Skeletal muscle tissue (tissue), 4 donors: ENCODE measurements around the gene FOXS1. TPM values are rescaled to one million over a fixed set of nuclear protein-coding genes. Genes with fewer than 3 reads are reported as not detected.
A peak's percentile ranks its signal among the peaks of the same experiment; 100 is the strongest.
"Not testable (repeated sequence)": the region's sequence is repeated elsewhere in the genome, so short reads cannot be mapped to it uniquely, and the experiment has no call there.

Source experiments
- H3K27ac ChIP-seq: one replicate; pipeline ENCODE4 v1.7.0; 2013; ENCODE audit warnings: mild to moderate bottlenecking, low read depth, low read length, inconsistent platforms
- H3K27me3 ChIP-seq, 3 donors: one replicate each; pipeline ENCODE4 v1.7.0; 2013; ENCODE audit warnings: low read length in 3 of 3; ENCODE audit not compliant: control insufficient read depth in 3 of 3, insufficient read depth in 3 of 3
- H3K36me3 ChIP-seq, 3 donors: one replicate each; pipeline ENCODE4 v1.7.0; 2013; ENCODE audit warnings: low read length in 3 of 3; ENCODE audit not compliant: control insufficient read depth in 3 of 3, insufficient read depth in 3 of 3
- H3K4me1 ChIP-seq, 3 donors: one replicate each; pipeline ENCODE4 v1.7.0; 2013; ENCODE audit warnings: low read length in 3 of 3, mild to moderate bottlenecking in 3 of 3; ENCODE audit not compliant: control insufficient read depth in 3 of 3, insufficient read depth in 3 of 3
- H3K4me3 ChIP-seq, 3 donors: one replicate each; pipeline ENCODE4 v1.7.0; 2013; ENCODE audit warnings: low read length in 3 of 3
- H3K9ac ChIP-seq, 3 donors: one replicate each; pipeline ENCODE4 v1.7.0; 2013; ENCODE audit warnings: low read length in 3 of 3, mild to moderate bottlenecking in 3 of 3, moderate library complexity in 2 of 3, low read depth in 1 of 3
- H3K9me3 ChIP-seq, 3 donors: one replicate each; pipeline ENCODE4 v1.7.0; 2013; ENCODE audit warnings: low read length in 3 of 3; ENCODE audit not compliant: control insufficient read depth in 3 of 3
- total RNA-seq: library from RNA; depleted of rRNA; stranded (reverse); fragments of >200 nt; gene quantifications from one replicate; pipeline ENCODE4 v1.2.3, GENCODE V29; 2014
- donor health status: Osteomylitis.

Gene FOXS1
- total RNA-seq, 1 donor from 2014 or later, result 3.1 TPM

GRCh38 chr20:31817461-31817860 is 27.9 kb downstream of the FOXS1 start:
- H3K4me3 ChIP-seq, result no peak overlapping the region
- peaks cover 0 to 16% (median 0%) of the 10 kb centered on the region in 3 donors for H3K36me3 ChIP-seq
- H3K4me1 ChIP-seq, result peaks cover 55 to 87% (median 59%) of the 10 kb centered on the region in 3 donors
- no peaks in the 10 kb centered on the region for H3K9me3 ChIP-seq
- H3K27me3 ChIP-seq, result no peaks in the 10 kb centered on the region
- H3K9ac ChIP-seq, result no peak overlapping the region
- H3K27ac ChIP-seq, result no peak overlapping the region

DNA sequence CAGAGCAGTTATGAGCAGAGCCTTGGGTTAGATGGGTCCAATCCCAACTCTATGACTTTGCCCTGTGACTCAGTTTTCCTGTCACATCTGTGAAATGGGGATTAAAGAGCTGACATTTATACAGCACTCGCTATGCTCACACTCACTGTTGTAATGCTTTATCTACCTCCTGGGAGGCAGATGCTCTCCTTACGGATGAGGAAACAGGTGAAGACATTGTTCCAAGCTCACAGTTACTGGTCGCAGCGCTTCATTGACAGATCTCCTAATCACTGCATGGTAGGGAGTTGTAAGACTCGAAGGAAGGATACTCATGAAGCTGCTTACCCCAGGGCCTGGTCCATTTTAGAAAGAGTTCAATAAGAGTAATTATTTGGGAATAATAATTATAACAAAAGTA is 29.2 kb downstream of the FOXS1 start:
- peak overlapping the region in 1 of 3 donors; percentile 85 for H3K9ac ChIP-seq
- peaks cover 0 to 14% (median 0%) of the 10 kb centered on the region in 3 donors for H3K36me3 ChIP-seq
- H3K27ac ChIP-seq, result peak overlapping the region; percentile 91
- H3K9me3 ChIP-seq, result no peaks in the 10 kb centered on the region
- no peaks in the 10 kb centered on the region for H3K27me3 ChIP-seq
- peaks cover 64 to 91% (median 67%) of the 10 kb centered on the region in 3 donors for H3K4me1 ChIP-seq
- peak overlapping the region in 1 of 3 donors; percentile 63 for H3K4me3 ChIP-seq

GRCh38 chr20:31815408-31816188 is 29.8 kb downstream of the FOXS1 start:
- Histone ChIP-seq H3K9ac (peak overlapping the region; percentile 67 to 85 (median 70)), H3K9me3 (no peaks in the 10 kb centered on the region), H3K4me3 (peak overlapping the region; percentile 33 to 63 (median 63)), H3K27ac (peak overlapping the region; percentile 91), H3K4me1 (peaks cover 69 to 94% (median 73%) of the 10 kb centered on the region in 3 donors), H3K27me3 (no peaks in the 10 kb centered on the region), H3K36me3 (peaks cover 0 to 10% (median 0%) of the 10 kb centered on the region in 3 donors)

- peaks cover 75 to 90% (median 77%) of the 10 kb centered on the region in 3 donors for H3K4me1 ChIP-seq
- H3K9ac ChIP-seq, H3K27me3 ChIP-seq, H3K4me3 ChIP-seq, H3K9me3 ChIP-seq, H3K36me3 ChIP-seq: not testable (repeated sequence)
- H3K27ac ChIP-seq, result peak overlapping the region; percentile 91
Measured at GRCh38 chr20:31814142-31814541, 31.3 kb downstream of the FOXS1 start.

GRCh38 chr20:31813611-31814010 is 31.8 kb downstream of the FOXS1 start:
- H3K4me1 ChIP-seq, result peaks cover 70 to 84% (median 72%) of the 10 kb centered on the region in 3 donors
- no peak overlapping the region for H3K4me3 ChIP-seq
- H3K9me3 ChIP-seq, result no peaks in the 10 kb centered on the region
- peak overlapping the region in 2 of 3 donors; percentile 19 to 47 for H3K9ac ChIP-seq
- H3K27ac ChIP-seq, result peak overlapping the region; percentile 75
- no peaks in the 10 kb centered on the region for H3K27me3 ChIP-seq
- H3K36me3 ChIP-seq, result no peaks in the 10 kb centered on the region

GRCh38 chr20:31811796-31812728 is 33.3 kb downstream of the FOXS1 start:
- H3K27ac ChIP-seq, result peak overlapping the region; percentile 75

GRCh38 chr20:31811198-31811597 is 34.2 kb downstream of the FOXS1 start:
- H3K9ac ChIP-seq, result peak overlapping the region in 2 of 3 donors; percentile 55 to 86
- H3K27ac ChIP-seq, result peak overlapping the region; percentile 75
- no peaks in the 10 kb centered on the region for H3K27me3 ChIP-seq
- no peaks in the 10 kb centered on the region for H3K36me3 ChIP-seq
- H3K4me1 ChIP-seq, result peaks cover 69 to 80% (median 78%) of the 10 kb centered on the region in 3 donors
- H3K9me3 ChIP-seq, result no peaks in the 10 kb centered on the region
- peak overlapping the region in 2 of 3 donors; percentile 48 to 66 for H3K4me3 ChIP-seq

More at GRCh38 chr20:31811796-31812728, 33.3 kb downstream of the FOXS1 start:
- H3K36me3 ChIP-seq, result no peaks in the 10 kb centered on the region
- peak overlapping the region; percentile 48 to 66 (median 50) for H3K4me3 ChIP-seq
- H3K4me1 ChIP-seq, result peaks cover 70 to 80% (median 74%) of the 10 kb centered on the region in 3 donors
- H3K27me3 ChIP-seq, result no peaks in the 10 kb centered on the region
- no peaks in the 10 kb centered on the region for H3K9me3 ChIP-seq
- H3K9ac ChIP-seq, result peak overlapping the region; percentile 55 to 86 (median 73)

DNA sequence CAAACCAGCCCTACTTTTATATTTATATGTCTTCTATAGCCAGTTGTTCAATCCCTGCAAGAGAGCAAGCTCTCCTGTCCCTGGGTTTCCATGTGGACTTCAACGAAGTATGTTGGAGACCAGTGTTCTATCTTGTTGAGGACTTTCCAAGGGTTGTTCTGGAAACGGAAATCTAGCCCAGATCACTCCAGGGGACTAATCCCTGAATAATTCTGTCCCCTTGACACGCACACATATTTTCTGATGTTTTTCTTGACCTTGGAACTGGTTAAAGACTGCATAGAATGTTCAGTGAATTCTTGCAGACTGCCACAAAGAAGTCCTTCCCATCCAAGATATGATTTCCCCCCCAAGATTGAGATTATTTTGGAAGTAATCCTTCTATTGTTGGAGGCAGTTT is 35.7 kb downstream of the FOXS1 start:
- no peaks in the 10 kb centered on the region for H3K9me3 ChIP-seq
- peaks cover 65 to 77% (median 76%) of the 10 kb centered on the region in 3 donors for H3K4me1 ChIP-seq
- no peak overlapping the region for H3K9ac ChIP-seq
- H3K27me3 ChIP-seq, result no peaks in the 10 kb centered on the region
- peak overlapping the region; percentile 75 for H3K27ac ChIP-seq
- no peak overlapping the region for H3K4me3 ChIP-seq
- no peaks in the 10 kb centered on the region for H3K36me3 ChIP-seq

- peaks cover 60 to 66% (median 66%) of the 10 kb centered on the region in 3 donors for H3K4me1 ChIP-seq
- no peaks in the 10 kb centered on the region for H3K27me3 ChIP-seq
- no peak overlapping the region for H3K4me3 ChIP-seq
- no peaks in the 10 kb centered on the region for H3K9me3 ChIP-seq
- H3K36me3 ChIP-seq, result no peaks in the 10 kb centered on the region
- no peak overlapping the region for H3K9ac ChIP-seq
- peak overlapping the region; percentile 13 for H3K27ac ChIP-seq
Measured at GRCh38 chr20:31808481-31808880, 36.9 kb downstream of the FOXS1 start.
